Mesenteric fat pad (tissue), 1 donor: ENCODE results near the gene ACO1. TPM values are rescaled to one million over a fixed set of nuclear protein-coding genes. Genes with fewer than 3 reads are reported as not detected.

Experiments
- DNase-seq: peaks from one replicate; pipeline ENCODE4 v3.0.0-alpha.2; 2020; ENCODE audit warnings: low spot score
- total RNA-seq: library from RNA; stranded (reverse); fragmentation: NEBNext Ultra II Directional; extraction: Animal tissue kit (Norgen Biotek cat#: 25700); gene quantifications from one replicate; pipeline ENCODE4 v1.2.1, GENCODE V29; 2021
- donor health status: DM: yes; HTN: yes; CAD: no.

The ACO1 gene
- total RNA-seq, 1 donor from 2014 or later, result 237 TPM

DNA sequence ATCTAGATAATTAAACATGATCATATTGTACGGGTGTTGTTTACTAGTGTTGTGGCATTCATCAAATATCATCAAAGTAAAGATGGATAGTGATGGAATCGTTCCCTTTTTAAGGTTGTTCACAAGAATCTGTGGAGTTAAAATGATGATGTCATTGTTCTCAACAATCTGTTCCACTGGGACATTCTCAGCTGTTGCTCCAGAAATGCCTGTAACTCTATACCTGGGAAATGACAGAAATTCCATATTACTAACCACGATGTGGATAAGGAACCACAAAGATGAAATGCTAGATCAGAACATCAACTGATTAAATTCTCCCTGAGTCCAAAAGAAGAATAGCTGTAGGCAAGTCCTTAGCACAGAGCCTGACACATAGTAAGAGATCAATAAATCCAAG is 103.5 kb downstream of the ACO1 start:
- DNase-seq, result no peak

DNA sequence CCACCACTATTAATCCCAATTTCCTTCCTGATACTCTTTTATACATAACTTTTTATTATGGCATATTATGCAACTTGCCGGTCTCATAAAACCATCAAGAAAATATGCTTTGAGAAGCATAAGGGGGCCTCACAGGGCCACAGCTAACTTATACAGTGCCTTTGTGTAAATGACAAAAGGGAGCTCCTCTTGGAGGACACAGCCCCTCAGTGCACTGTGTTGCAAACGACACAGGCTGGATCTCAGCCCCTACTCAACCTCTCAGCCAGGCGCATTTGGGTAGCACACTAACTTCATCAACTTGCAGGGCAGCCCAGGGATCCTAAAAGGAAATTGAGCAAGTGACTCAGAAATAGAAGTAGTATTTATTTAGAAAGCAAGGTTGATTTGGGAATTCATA is 106.2 kb downstream of the ACO1 start:
- DNase-seq, result no peak

DNA sequence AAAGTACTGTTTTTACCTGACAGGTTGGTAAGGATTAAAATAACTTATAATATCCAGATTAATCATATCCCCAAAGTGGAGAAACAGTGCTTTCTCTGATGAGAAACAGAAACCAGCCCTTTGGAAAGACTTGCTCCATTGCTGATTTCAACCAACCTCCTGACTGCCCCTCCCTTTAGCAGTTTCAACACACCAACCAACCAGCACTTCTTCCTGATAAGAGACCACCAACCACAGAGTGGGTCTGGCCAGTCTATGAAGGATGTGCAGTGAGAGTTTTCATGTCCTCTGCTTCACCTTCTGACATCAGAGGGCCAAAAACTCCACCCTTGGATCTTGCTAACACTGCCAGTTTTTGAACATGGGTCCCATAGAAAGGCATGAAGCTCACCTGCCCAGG is 113.5 kb downstream of the ACO1 start:
- DNase-seq, result no peak

GRCh38 chr9:32500768-32501167 is 116.3 kb downstream of the ACO1 start:
- no peak for DNase-seq

GRCh38 chr9:32501868-32502267 is 117.4 kb downstream of the ACO1 start:
- DNase-seq, result no peak

DNA sequence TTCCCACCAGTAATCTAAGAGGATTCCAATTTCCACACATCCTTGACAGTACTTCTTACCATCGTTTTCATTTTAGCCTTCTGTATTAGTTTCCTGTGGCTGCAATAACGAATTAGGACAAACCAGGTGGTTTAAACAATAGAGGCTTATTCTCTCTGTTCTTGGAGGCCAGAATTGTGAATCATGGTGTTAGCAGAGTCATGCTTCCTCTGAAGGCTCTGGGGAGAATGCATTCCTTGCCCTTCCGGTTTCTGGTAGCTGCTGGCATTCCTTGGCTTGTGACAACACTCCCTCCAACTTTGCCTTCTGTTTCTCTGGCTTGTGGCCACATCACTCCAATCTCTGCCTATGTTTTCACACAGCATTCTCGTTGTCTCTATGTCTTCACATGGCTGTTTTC is 118.0 kb downstream of the ACO1 start:
- no peak for DNase-seq

GRCh38 chr9:32503008-32503407 is 118.6 kb downstream of the ACO1 start:
- no peak for DNase-seq

Other genes starting within 250 kb of the ACO1 start
- 11.0 TPM for gene RIGI, start 141.6 kb downstream of the ACO1 start, total RNA-seq
- 8.1 TPM for gene SMIM27, start 167.7 kb downstream of the ACO1 start, total RNA-seq
- 13.2 TPM for gene TOPORS, start 167.9 kb downstream of the ACO1 start, total RNA-seq
- 41.9 TPM for gene NDUFB6, start 188.5 kb downstream of the ACO1 start, total RNA-seq